Measurements from ENCODE around the gene PCDHGB4. TPM values are rescaled to one million over a fixed set of nuclear protein-coding genes. Genes with fewer than 3 reads are reported as not detected.

The PCDHGB4 gene
- total and polyA plus RNA-seq, 2 of the 8 experiments (the other 6 are each of a cell fraction or from before 2014, with no cell fraction given), result 8.0 to 9.1 TPM

- no peak for TF ChIP-seq ZNF274 (IDR thresholded peaks at IDR 0.05; ENCODE audit: borderline replicate concordance, extremely low read depth, low read length)
- TF ChIP-seq ASH2L (IDR thresholded peaks at IDR 0.05; ENCODE audit: low read length), result no peak
Measured at GRCh38 chr5:141355641-141356040, 31.9 kb upstream of the PCDHGB4 start (continued).

Data from H1 (cell line).